Measurements from ENCODE around the gene PADI2. TPM values are rescaled to one million over a fixed set of nuclear protein-coding genes. Genes with fewer than 3 reads are reported as not detected.

The PADI2 gene
- total RNA-seq, 1 experiment from 2014 or later: 0.16 TPM

GRCh38 chr1:17056551-17056950 lies 62.7 kb downstream of the PADI2 start:
- POLR2A ChIA-PET: interaction anchor here (1.2 to 1.4 kb wide), 2 partner anchors 105 to 189 kb away, joined by 3 read pairs; no protein-coding TSS in a partner anchor
- no TSS peak for BruUV-seq (replicated peaks)
- Mint-ChIP-seq H3K4me1 (ENCODE audit: insufficient read depth, unreplicated experiment) (no peaks in the 10 kb centered on the region), H3K9me3 (ENCODE audit: unreplicated experiment) (no peaks in the 10 kb centered on the region), H3K4me3 (ENCODE audit: unreplicated experiment) (no peak overlapping the region), H3K36me3 (ENCODE audit: insufficient read depth, unreplicated experiment) (no peaks in the 10 kb centered on the region), H3K27ac (ENCODE audit: low read depth, unreplicated experiment) (no peak overlapping the region), H3K27me3 (ENCODE audit: insufficient read depth, unreplicated experiment) (no peaks in the 10 kb centered on the region)
- CTCF ChIA-PET: interaction anchor here (0.5 to 1.5 kb wide), 6 partner anchors 69 to 349 kb away, joined by 3 to 6 read pairs (median 4); no protein-coding TSS in a partner anchor
- intact Hi-C loops (cut with micrococcal nuclease): no loop called here
- DNase-seq (ENCODE audit: unreplicated experiment): no peak
- no peak for TF ChIP-seq CTCF (IDR thresholded peaks at IDR 0.05; ENCODE audit: unreplicated experiment)

GRCh38 chr1:17055801-17056200 lies 63.5 kb downstream of the PADI2 start:
- peaks cover 6% of the 10 kb centered on the region for H3K36me3 Mint-ChIP-seq (ENCODE audit: insufficient read depth, unreplicated experiment)
- no peak overlapping the region for H3K27ac Mint-ChIP-seq (ENCODE audit: low read depth, unreplicated experiment)
- no TSS peak for BruUV-seq (replicated peaks)
- DNase-seq (ENCODE audit: unreplicated experiment): no peak
- CTCF ChIA-PET: interaction anchor here (1.0 to 1.4 kb wide), 3 partner anchors 104 to 346 kb away, joined by 3 to 6 read pairs (median 5); no protein-coding TSS in a partner anchor
- no peaks in the 10 kb centered on the region for H3K27me3 Mint-ChIP-seq (ENCODE audit: insufficient read depth, unreplicated experiment)
- no peak for TF ChIP-seq CTCF (IDR thresholded peaks at IDR 0.05; ENCODE audit: unreplicated experiment)
- H3K4me1 Mint-ChIP-seq (ENCODE audit: insufficient read depth, unreplicated experiment): peaks cover 6% of the 10 kb centered on the region
- no peaks in the 10 kb centered on the region for H3K9me3 Mint-ChIP-seq (ENCODE audit: unreplicated experiment)
- POLR2A ChIA-PET: interaction anchor here (0.5 to 1.3 kb wide), 4 partner anchors 149 to 442 kb away, joined by 3 to 4 read pairs (median 4); partner anchors contain the start of gene NBPF1
- H3K4me3 Mint-ChIP-seq (ENCODE audit: unreplicated experiment): no peak overlapping the region
- intact Hi-C loops (cut with micrococcal nuclease): no loop called here

GRCh38 chr1:17053685-17054410 lies 65.4 kb downstream of the PADI2 start, which contains the start of gene SDHB:
Gene SDHB (minus strand): TSS chr1:17054032. CDS start chr1:17054019, 13 bp downstream.
- intact Hi-C loops (cut with micrococcal nuclease): no loop called here
- H3K27ac Mint-ChIP-seq (ENCODE audit: low read depth, unreplicated experiment): peak within 1 kb of the TSS; percentile 89
- ChIA-PET POLR2A (interaction anchor here (0.7 to 1.3 kb wide), 3 partner anchors 44 to 434 kb away, joined by 3 to 5 read pairs (median 4); no protein-coding TSS in a partner anchor), CTCF (interaction anchor here (0.6 kb wide), 1 partner anchor 36 kb away, joined by 3 read pairs; no protein-coding TSS in a partner anchor)
- peaks cover 6% of the 10 kb centered on the region for H3K4me1 Mint-ChIP-seq (ENCODE audit: insufficient read depth, unreplicated experiment)
- no peaks in the 10 kb centered on the region for H3K27me3 Mint-ChIP-seq (ENCODE audit: insufficient read depth, unreplicated experiment)
- no peak for TF ChIP-seq CTCF (IDR thresholded peaks at IDR 0.05; ENCODE audit: unreplicated experiment)
- H3K36me3 Mint-ChIP-seq (ENCODE audit: insufficient read depth, unreplicated experiment): peaks cover 26% of the 10 kb centered on the region
- H3K9me3 Mint-ChIP-seq (ENCODE audit: unreplicated experiment): no peaks in the 10 kb centered on the region
- DNase-seq (ENCODE audit: unreplicated experiment): peak; percentile 98
- peak within 1 kb of the TSS; percentile 89 for H3K4me3 Mint-ChIP-seq (ENCODE audit: unreplicated experiment)
- BruUV-seq (replicated peaks): no TSS peak

- TF ChIP-seq CTCF (IDR thresholded peaks at IDR 0.05; ENCODE audit: unreplicated experiment): no peak
- Mint-ChIP-seq H3K36me3 (ENCODE audit: insufficient read depth, unreplicated experiment) (peaks cover 29% of the 10 kb centered on the region), H3K27ac (ENCODE audit: low read depth, unreplicated experiment) (peak overlapping the region; percentile 89), H3K4me3 (ENCODE audit: unreplicated experiment) (peak overlapping the region; percentile 89), H3K27me3 (ENCODE audit: insufficient read depth, unreplicated experiment) (no peaks in the 10 kb centered on the region), H3K9me3 (ENCODE audit: unreplicated experiment) (no peaks in the 10 kb centered on the region), H3K4me1 (ENCODE audit: insufficient read depth, unreplicated experiment) (peaks cover 6% of the 10 kb centered on the region)
- no peak for DNase-seq (ENCODE audit: unreplicated experiment)
- TSS peak; percentile 33 for BruUV-seq (replicated peaks)
- POLR2A ChIA-PET: interaction anchor here (0.7 to 1.3 kb wide), 4 partner anchors 43 to 435 kb away, joined by 3 to 5 read pairs (median 4); no protein-coding TSS in a partner anchor
- CTCF ChIA-PET: no interaction called here
- intact Hi-C loops (cut with micrococcal nuclease): no loop called here
Observed at GRCh38 chr1:17053086-17053684, 66.1 kb downstream of the PADI2 start.

Measured in MCF 10A (cell line).